PC-9 (cell line): Measurements from ENCODE around the gene UPF2. TPM values are rescaled to one million over a fixed set of nuclear protein-coding genes. Genes with fewer than 3 reads are reported as not detected.

Experiments
- BruUV-seq: library from RNA; stranded (reverse); fragments of 400-500 nt; replicated peaks from 2 replicates; lab custom pipeline; 2021; lab: Mats Ljungman, UMichigan
- CTCF ChIA-PET: fragments of 300-600 bp; sonication (Branson Sonifier 250); formaldehyde crosslinking; loops from one replicate; lab custom pipeline; 2022; ENCODE audit warnings: antibody characterized with exemption; lab: Charles Lee
- POLR2A ChIA-PET: fragments of 300-600 bp; sonication (Branson Sonifier 250); formaldehyde crosslinking; loops from one replicate; lab custom pipeline; 2022; ENCODE audit warnings: antibody characterized with exemption; ENCODE audit not compliant: unreplicated experiment; lab: Charles Lee
- DNase-seq, 2 experiments: peaks; one replicate each; pipeline versions ENCODE4 v3.0.0 to v3.0.0-alpha.2; 2015 to 2022; ENCODE audit warnings: mixed read lengths in 1 of 2
- H2AFZ ChIP-seq: fragments of 200-600 bp; sonication (generic); 2 replicates; pipeline ENCODE4 v1.8.1; 2017; ENCODE audit warnings: antibody characterized with exemption
- H3F3A ChIP-seq: fragments of 200-600 bp; sonication (generic); 2 replicates; pipeline ENCODE4 v1.8.1; 2017; ENCODE audit warnings: antibody characterized with exemption, mild to moderate bottlenecking, low read depth; ENCODE audit not compliant: insufficient read depth
- H3K27ac ChIP-seq: fragments of 200-600 bp; sonication (generic); 2 replicates; pipeline ENCODE4 v1.6.1; 2016; ENCODE audit warnings: mixed run types
- H3K27me3 ChIP-seq: fragments of 200-600 bp; sonication (generic); 2 replicates; pipeline ENCODE4 v1.6.1; 2016; ENCODE audit warnings: low read depth, mixed run types; ENCODE audit not compliant: insufficient read depth
- H3K36me3 ChIP-seq: fragments of 200-600 bp; sonication (generic); 2 replicates; pipeline ENCODE4 v1.6.1; 2016; ENCODE audit warnings: low read depth, mixed run types
- H3K4me1 ChIP-seq: fragments of 200-600 bp; sonication (generic); replicated peaks from 2 replicates; pipeline ENCODE4 v1.6.1; 2016; ENCODE audit warnings: mixed run types; ENCODE audit not compliant: insufficient read depth
- H3K4me2 ChIP-seq: fragments of 200-600 bp; sonication (generic); 2 replicates; pipeline ENCODE4 v1.6.1; 2017; ENCODE audit warnings: mixed run types
- H3K4me3 ChIP-seq: fragments of 200-600 bp; sonication (generic); 2 replicates; pipeline ENCODE4 v1.6.1; 2016; ENCODE audit warnings: mixed run types
- H3K79me2 ChIP-seq: fragments of 200-600 bp; sonication (generic); 2 replicates; pipeline ENCODE4 v1.6.1; 2017; ENCODE audit warnings: low read depth, mixed run types
- H3K9me2 ChIP-seq: fragments of 200-600 bp; sonication (generic); 2 replicates; pipeline ENCODE4 v1.8.1; 2017; ENCODE audit warnings: mild to moderate bottlenecking; ENCODE audit not compliant: insufficient read depth
- H3K9me3 ChIP-seq: fragments of 200-600 bp; sonication (generic); 2 replicates; pipeline ENCODE4 v1.8.1; 2016; ENCODE audit warnings: low read depth; ENCODE audit not compliant: insufficient read depth
- H4K20me1 ChIP-seq: fragments of 200-600 bp; sonication (generic); 2 replicates; pipeline ENCODE4 v1.8.1; 2017; ENCODE audit not compliant: insufficient read depth
- CTCF ChIP-seq: fragments of 200-600 bp; sonication (generic); conservative IDR thresholded peaks from 2 replicates; pipeline ENCODE4 v1.6.1; 2017; ENCODE audit warnings: mixed run types, antibody characterized with exemption, mild to moderate bottlenecking, moderate library complexity
- EZH2 ChIP-seq: fragments of 200-600 bp; sonication (generic); IDR thresholded peaks from 2 replicates; pipeline ENCODE4 v1.8.0; 2017; ENCODE audit warnings: antibody characterized with exemption, low read depth
- intact Hi-C: fragments of 100-400 bp; cut with micrococcal nuclease; formaldehyde crosslinking; loops from one replicate; pipeline ENCODE4 v1.10.0; 2022; ENCODE audit not compliant: unreplicated experiment
- total RNA-seq: library from RNA; stranded (reverse); gene quantifications from 2 replicates; pipeline ENCODE4 v1.2.3, GENCODE V29; 2021

Gene UPF2
- total RNA-seq, 1 experiment from 2014 or later = 25.9 TPM

GRCh38 chr10:11870900-11871400, 171.7 kb downstream of the UPF2 start:
- Histone ChIP-seq H3K4me3 (no peak overlapping the region), H4K20me1 (no peaks in the 10 kb centered on the region), H3K27ac (peak overlapping the region; percentile 100; the same call in 1 of the 2 replicates), H3K27me3 (no peaks in the 10 kb centered on the region), H3K9me3 (no peaks in the 10 kb centered on the region), H3F3A (peaks cover 54% of the 10 kb centered on the region), H3K9me2 (no peaks in the 10 kb centered on the region), H3K4me2 (no peak overlapping the region), H3K79me2 (peaks cover 13% of the 10 kb centered on the region; the same call in 1 of the 2 replicates), H3K4me1 (peaks cover 29% of the 10 kb centered on the region), H2AFZ (no peak overlapping the region), H3K36me3 (0 out of 2 replicates have a peak, but pooled peaks cover 9% of the 10 kb centered on the region)
- ChIA-PET CTCF (no interaction called here), POLR2A (no interaction called here)
- intact Hi-C loops = no loop called here
- no TSS peak for BruUV-seq
- no peak for DNase-seq
- no peak for TF ChIP-seq CTCF
- TF ChIP-seq EZH2 = no peak

- no peaks in the 10 kb centered on the region for H4K20me1 ChIP-seq
- ChIA-PET POLR2A (no interaction called here), CTCF (no interaction called here)
- TF ChIP-seq CTCF (no peak), EZH2 (no peak)
- 0 out of 2 replicates have a peak, but pooled peaks cover 9% of the 10 kb centered on the region for H3K36me3 ChIP-seq
- intact Hi-C loops = no loop called here
- H3K9me3 ChIP-seq = no peaks in the 10 kb centered on the region
- no peak overlapping the region for H3K4me2 ChIP-seq
- H3K4me3 ChIP-seq = no peak overlapping the region
- peaks cover 52% of the 10 kb centered on the region for H3F3A ChIP-seq
- peaks cover 25% of the 10 kb centered on the region for H3K4me1 ChIP-seq
- no TSS peak for BruUV-seq
- peaks cover 17% of the 10 kb centered on the region for H3K79me2 ChIP-seq
- H3K27me3 ChIP-seq = no peaks in the 10 kb centered on the region
- H2AFZ ChIP-seq = no peak overlapping the region
- no peak overlapping the region for H3K27ac ChIP-seq
- H3K9me2 ChIP-seq = no peaks in the 10 kb centered on the region
- DNase-seq = no peak
Observed at GRCh38 chr10:11870461-11870780, 172.2 kb downstream of the UPF2 start.

Other genes with a start within 250 kb of the UPF2 start
- gene PROSER2, start 219.5 kb downstream of the UPF2 start, total RNA-seq = 66.6 and 87.5 TPM in 2 replicates
- 41.1 and 43.8 TPM in 2 replicates for gene DHTKD1, start 26.1 kb upstream of the UPF2 start, total RNA-seq
- 4.9 and 6.8 TPM in 2 replicates for gene SEC61A2, start 86.9 kb upstream of the UPF2 start, total RNA-seq
- 82.0 and 82.6 TPM in 2 replicates for gene NUDT5, start 153.1 kb upstream of the UPF2 start, total RNA-seq
- 83.5 and 86.0 TPM in 2 replicates for gene CDC123, start 153.4 kb upstream of the UPF2 start, total RNA-seq